EH (cell line): ENCODE measurements around the gene RNF212.
A peak's percentile ranks its signal among the peaks of the same experiment; 100 is the strongest.

Experiments used
- DNase-seq: peaks from one replicate; pipeline ENCODE4 v3.0.0-alpha.2; 2015; ENCODE audit warnings: low read depth

Gene RNF212

GRCh38 chr4:1090465-1091440 lies 22.6 kb downstream of the RNF212 start:
- no peak for DNase-seq

- DNase-seq = no peak
Observed at GRCh38 chr4:1090036-1090435, 23.3 kb downstream of the RNF212 start.

- DNase-seq = no peak
Observed at GRCh38 chr4:1087371-1087770, 26.0 kb downstream of the RNF212 start.

GRCh38 chr4:1086011-1086410 lies 27.4 kb downstream of the RNF212 start:
- no peak for DNase-seq

GRCh38 chr4:1085404-1085799 lies 28.0 kb downstream of the RNF212 start:
- no peak for DNase-seq

- DNase-seq = no peak
Observed at GRCh38 chr4:1084796-1085403, 28.5 kb downstream of the RNF212 start.

GRCh38 chr4:1084394-1084793 lies 29.0 kb downstream of the RNF212 start:
- no peak for DNase-seq

- peak; percentile 75 for DNase-seq
Observed at GRCh38 chr4:1082215-1083182, 30.9 kb downstream of the RNF212 start.

- DNase-seq = peak; percentile 7
Observed at GRCh38 chr4:1081689-1082040, 31.7 kb downstream of the RNF212 start.

GRCh38 chr4:1080961-1081688 lies 32.2 kb downstream of the RNF212 start:
- no peak for DNase-seq

- no peak for DNase-seq
Observed at GRCh38 chr4:1080432-1080831, 32.9 kb downstream of the RNF212 start.

GRCh38 chr4:1079711-1080265 lies 33.6 kb downstream of the RNF212 start:
- no peak for DNase-seq

GRCh38 chr4:1078490-1078889 lies 34.9 kb downstream of the RNF212 start:
- no peak for DNase-seq

- DNase-seq = no peak
Observed at GRCh38 chr4:1077711-1078477, 35.5 kb downstream of the RNF212 start.

- DNase-seq = no peak
Observed at GRCh38 chr4:1075809-1076699, 37.3 kb downstream of the RNF212 start.

- DNase-seq = no peak
Observed at GRCh38 chr4:1075225-1075624, 38.1 kb downstream of the RNF212 start.

- DNase-seq = no peak
Observed at GRCh38 chr4:1074077-1074476, 39.3 kb downstream of the RNF212 start.

GRCh38 chr4:1072830-1073446 lies 40.4 kb downstream of the RNF212 start:
- DNase-seq = peak; percentile 72

- no peak for DNase-seq
Observed at GRCh38 chr4:1069394-1069793, 44.0 kb downstream of the RNF212 start.
